Thoracic aorta (tissue), 2 donors: Measurements from ENCODE around the gene CD164. TPM values are rescaled to one million over a fixed set of nuclear protein-coding genes. Genes with fewer than 3 reads are reported as not detected.

Source experiments
- ATAC-seq: fragments of 150-250 bp; one replicate; pipeline ENCODE4 v1.8.0; 2017; ENCODE audit warnings: low read depth; ENCODE audit not compliant: insufficient number of reproducible peaks, low FRiP score
- DNase-seq: peaks from one replicate; pipeline ENCODE4 v3.0.0-alpha.2; 2020; ENCODE audit warnings: low spot score
- H3K27ac ChIP-seq, 2 donors: fragments of 200-600 bp; sonication (generic); 1 replicate in 1 of 2; 2 replicates in 1 of 2; pipeline ENCODE4 v1.5.1; 2016; ENCODE audit warnings: mild to moderate bottlenecking in 2 of 2, moderate library complexity in 2 of 2
- H3K27me3 ChIP-seq: fragments of 200-600 bp; sonication (generic); replicated peaks from 2 replicates; pipeline ENCODE4 v1.6.0; 2016; ENCODE audit warnings: mild to moderate bottlenecking; ENCODE audit not compliant: insufficient read depth
- H3K36me3 ChIP-seq: fragments of 200-600 bp; sonication (generic); one replicate; pipeline ENCODE4 v1.5.1; 2016
- H3K4me1 ChIP-seq, 2 donors: fragments of 200-600 bp; sonication (generic); 1 replicate in 1 of 2; 2 replicates in 1 of 2; pipeline versions ENCODE4 v1.5.1 to v1.6.0; 2016; ENCODE audit warnings: low read depth in 2 of 2, mild to moderate bottlenecking in 1 of 2; ENCODE audit not compliant: control insufficient read depth in 1 of 2
- H3K4me3 ChIP-seq: fragments of 200-600 bp; sonication (generic); 2 replicates; pipeline ENCODE4 v1.5.1; 2016; ENCODE audit warnings: mild to moderate bottlenecking
- H3K9me3 ChIP-seq: fragments of 200-600 bp; sonication (generic); 2 replicates; pipeline ENCODE4 v1.5.1; 2016
- total RNA-seq, 2 donors: library from RNA; depleted of rRNA; stranded (reverse); fragments of >200 nt; gene quantifications; one replicate each; pipeline versions ENCODE4 v1.1.0 to v1.2.3, GENCODE V29; 2016
- TF ChIP-seq, protein P1 (sequence below): fragments of 200-600 bp; sonication (generic); IDR thresholded peaks from one replicate; pipeline ENCODE4 v1.5.1; 2019; ENCODE audit warnings: antibody characterized with exemption

Gene CD164
- total RNA-seq, 2 donors from 2014 or later, result 166 to 223 TPM

- Histone ChIP-seq H3K27ac (peak overlapping the region; percentile 97 to 98), H3K4me1 (peaks cover 24 to 26% of the 10 kb centered on the region in 2 donors), H3K9me3 (no peaks in the 10 kb centered on the region), H3K27me3 (no peaks in the 10 kb centered on the region), H3K4me3 (peak overlapping the region; percentile 94), H3K36me3 (no peaks in the 10 kb centered on the region)
- TF ChIP-seq, protein P1, sequence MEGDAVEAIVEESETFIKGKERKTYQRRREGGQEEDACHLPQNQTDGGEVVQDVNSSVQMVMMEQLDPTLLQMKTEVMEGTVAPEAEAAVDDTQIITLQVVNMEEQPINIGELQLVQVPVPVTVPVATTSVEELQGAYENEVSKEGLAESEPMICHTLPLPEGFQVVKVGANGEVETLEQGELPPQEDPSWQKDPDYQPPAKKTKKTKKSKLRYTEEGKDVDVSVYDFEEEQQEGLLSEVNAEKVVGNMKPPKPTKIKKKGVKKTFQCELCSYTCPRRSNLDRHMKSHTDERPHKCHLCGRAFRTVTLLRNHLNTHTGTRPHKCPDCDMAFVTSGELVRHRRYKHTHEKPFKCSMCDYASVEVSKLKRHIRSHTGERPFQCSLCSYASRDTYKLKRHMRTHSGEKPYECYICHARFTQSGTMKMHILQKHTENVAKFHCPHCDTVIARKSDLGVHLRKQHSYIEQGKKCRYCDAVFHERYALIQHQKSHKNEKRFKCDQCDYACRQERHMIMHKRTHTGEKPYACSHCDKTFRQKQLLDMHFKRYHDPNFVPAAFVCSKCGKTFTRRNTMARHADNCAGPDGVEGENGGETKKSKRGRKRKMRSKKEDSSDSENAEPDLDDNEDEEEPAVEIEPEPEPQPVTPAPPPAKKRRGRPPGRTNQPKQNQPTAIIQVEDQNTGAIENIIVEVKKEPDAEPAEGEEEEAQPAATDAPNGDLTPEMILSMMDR, result no peak
- ATAC-seq (no peak), DNase-seq (no peak)
These were observed 1.2 kb upstream of the CD164 start for GRCh38 chr6:109383438-109383940.

GRCh38 chr6:109382576-109383437 lies 540 bp upstream of the CD164 start:
- ATAC-seq (peak; percentile 94), DNase-seq (peak; percentile 82)
- no peaks in the 10 kb centered on the region for H3K9me3 ChIP-seq
- H3K4me3 ChIP-seq, result peak overlapping the region; percentile 94
- peaks cover 24 to 33% of the 10 kb centered on the region in 2 donors for H3K4me1 ChIP-seq
- no peaks in the 10 kb centered on the region for H3K36me3 ChIP-seq
- H3K27me3 ChIP-seq, result no peaks in the 10 kb centered on the region
- TF ChIP-seq, protein P1, result peak; percentile 42
- H3K27ac ChIP-seq, result peak overlapping the region; percentile 97 to 98

GRCh38 chr6:109381061-109381746 lies 1.1 kb downstream of the CD164 start:
- TF ChIP-seq, protein P1, result no peak
- ATAC-seq (no peak), DNase-seq (no peak)
- no peaks in the 10 kb centered on the region for H3K9me3 ChIP-seq
- H3K4me1 ChIP-seq, result peaks cover 24 to 38% of the 10 kb centered on the region in 2 donors
- peak overlapping the region; percentile 97 to 98 for H3K27ac ChIP-seq
- H3K36me3 ChIP-seq, result peaks cover 10% of the 10 kb centered on the region
- H3K27me3 ChIP-seq, result no peaks in the 10 kb centered on the region
- H3K4me3 ChIP-seq, result peak overlapping the region; percentile 94

- H3K36me3 ChIP-seq, result peaks cover 19% of the 10 kb centered on the region
- H3K4me1 ChIP-seq, result peaks cover 24 to 42% of the 10 kb centered on the region in 2 donors
- TF ChIP-seq, protein P1, result no peak
- H3K27ac ChIP-seq, result no peak overlapping the region
- H3K27me3 ChIP-seq, result no peaks in the 10 kb centered on the region
- H3K9me3 ChIP-seq, result no peaks in the 10 kb centered on the region
- H3K4me3 ChIP-seq, result peak overlapping the region; percentile 94
- ATAC-seq (no peak), DNase-seq (no peak)
These were observed 2.6 kb downstream of the CD164 start for GRCh38 chr6:109379711-109380110.

DNA sequence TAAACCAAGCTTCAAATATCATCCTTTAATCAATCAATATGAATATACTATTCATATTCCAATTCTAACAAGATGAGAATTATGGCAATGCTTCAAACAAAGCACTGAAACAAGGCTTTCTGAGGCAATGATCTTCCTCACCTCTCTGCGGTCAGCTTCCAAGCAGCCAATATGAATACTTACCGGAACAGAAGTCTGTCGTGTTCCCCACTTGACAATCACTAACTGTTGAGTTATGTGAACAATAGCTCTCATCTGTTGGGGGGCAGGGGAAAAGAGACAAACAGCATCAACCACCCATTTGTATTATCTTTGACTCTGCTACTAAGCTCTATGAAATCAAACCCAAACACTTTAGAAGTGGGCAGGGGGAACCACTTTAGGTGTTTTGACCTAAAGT lies 4.5 kb downstream of the CD164 start:
- Histone ChIP-seq H3K4me3 (no peak overlapping the region), H3K4me1 (peaks cover 24 to 52% of the 10 kb centered on the region in 2 donors), H3K9me3 (no peaks in the 10 kb centered on the region), H3K27ac (no peak overlapping the region), H3K36me3 (peaks cover 34% of the 10 kb centered on the region), H3K27me3 (no peaks in the 10 kb centered on the region)
- ATAC-seq (no peak), DNase-seq (no peak)
- TF ChIP-seq, protein P1, result no peak
